Liver (tissue), 9 donors: ENCODE data around the gene DOK5. TPM values are rescaled to one million over a fixed set of nuclear protein-coding genes. Genes with fewer than 3 reads are reported as not detected.

Experiments used
- DNase-seq: peaks from one replicate; pipeline ENCODE4 v3.0.0-alpha.2; 2017; ENCODE audit warnings: low spot score
- H3K27ac ChIP-seq, 2 donors: one replicate each; pipeline ENCODE4 v1.7.0; 2013; ENCODE audit warnings: inconsistent platforms in 2 of 2, low read length in 2 of 2, control low read depth in 1 of 2, low read depth in 1 of 2, mild to moderate bottlenecking in 1 of 2
- H3K27me3 ChIP-seq, 4 donors: one replicate each; pipeline versions ENCODE4 v1.6.1 to v1.7.0; 2013; ENCODE audit warnings: low read length in 3 of 4, inconsistent platforms in 1 of 4, mild to moderate bottlenecking in 1 of 4, moderate library complexity in 1 of 4; ENCODE audit not compliant: control insufficient read depth in 4 of 4, insufficient read depth in 4 of 4
- H3K36me3 ChIP-seq, 4 donors: one replicate each; pipeline versions ENCODE4 v1.6.1 to v1.7.0; 2013; ENCODE audit warnings: low read length in 3 of 4, mild to moderate bottlenecking in 3 of 4, low read depth in 1 of 4, moderate library complexity in 1 of 4; ENCODE audit not compliant: control insufficient read depth in 4 of 4, insufficient read depth in 3 of 4
- H3K4me1 ChIP-seq, 4 donors: one replicate each; pipeline versions ENCODE4 v1.6.1 to v1.7.0; 2013; ENCODE audit warnings: low read length in 3 of 4, mild to moderate bottlenecking in 3 of 4, moderate library complexity in 1 of 4; ENCODE audit not compliant: control insufficient read depth in 4 of 4, insufficient read depth in 4 of 4
- H3K4me3 ChIP-seq, 3 donors: one replicate each; pipeline versions ENCODE4 v1.6.1 to v1.7.0; 2013; ENCODE audit warnings: low read length in 3 of 3, control low read depth in 1 of 3, low read depth in 1 of 3, mild to moderate bottlenecking in 1 of 3
- H3K9ac ChIP-seq, 2 donors: one replicate each; pipeline ENCODE4 v1.7.0; 2013; ENCODE audit warnings: low read length in 2 of 2, mild to moderate bottlenecking in 2 of 2, moderate library complexity in 2 of 2, control low read depth in 1 of 2, low read depth in 1 of 2
- H3K9me3 ChIP-seq, 4 donors: one replicate each; pipeline versions ENCODE4 v1.6.1 to v1.7.0; 2013; ENCODE audit warnings: low read length in 3 of 4; ENCODE audit not compliant: control insufficient read depth in 4 of 4
- EGR1 ChIP-seq, 2 donors: IDR thresholded peaks; 2 replicates each; pipeline ENCODE4 v1.6.1; 2016 to 2018; ENCODE audit warnings: antibody characterized with exemption in 2 of 2, low read depth in 2 of 2
- FOXA1 ChIP-seq: IDR thresholded peaks from 2 replicates; pipeline ENCODE4 v1.6.1; 2016; ENCODE audit warnings: antibody characterized with exemption
- GABPA ChIP-seq, 2 donors: IDR thresholded peaks in 1 of 2; conservative IDR thresholded peaks in 1 of 2; 2 replicates each; pipeline ENCODE4 v1.6.1; 2016; ENCODE audit warnings: antibody characterized with exemption in 2 of 2, mild to moderate bottlenecking in 1 of 2, moderate library complexity in 1 of 2
- HNF4A ChIP-seq, 2 donors: conservative IDR thresholded peaks; 2 replicates each; pipeline ENCODE4 v1.6.1; 2016; ENCODE audit warnings: antibody characterized with exemption in 2 of 2, mild to moderate bottlenecking in 2 of 2
- HNF4G ChIP-seq: IDR thresholded peaks from 2 replicates; pipeline ENCODE4 v1.6.1; 2016; ENCODE audit warnings: antibody characterized with exemption
- JUND ChIP-seq, 2 donors: IDR thresholded peaks; 2 replicates each; pipeline ENCODE4 v1.6.1; 2016; ENCODE audit warnings: antibody characterized with exemption in 2 of 2
- NR2F2 ChIP-seq: IDR thresholded peaks from 2 replicates; pipeline ENCODE4 v1.6.1; 2016; ENCODE audit warnings: antibody characterized with exemption
- RAD21 ChIP-seq, 2 donors: IDR thresholded peaks; 2 replicates each; pipeline ENCODE4 v1.6.1; 2016; ENCODE audit warnings: antibody characterized with exemption in 2 of 2, mild to moderate bottlenecking in 2 of 2
- RXRA ChIP-seq, 2 donors: IDR thresholded peaks; 2 replicates each; pipeline ENCODE4 v1.6.1; 2017 to 2018; ENCODE audit warnings: antibody characterized with exemption in 2 of 2, mild to moderate bottlenecking in 1 of 2
- SP1 ChIP-seq: IDR thresholded peaks from 2 replicates; pipeline ENCODE4 v1.6.1; 2018; ENCODE audit warnings: antibody characterized with exemption, mild to moderate bottlenecking
- TAF1 ChIP-seq: conservative IDR thresholded peaks from 2 replicates; pipeline ENCODE4 v1.6.1; 2016; ENCODE audit warnings: antibody characterized with exemption, mild to moderate bottlenecking
- YY1 ChIP-seq: IDR thresholded peaks from 2 replicates; pipeline ENCODE4 v1.6.1; 2016; ENCODE audit warnings: antibody characterized with exemption, mild to moderate bottlenecking
- WGBS: extraction: QIAGEN DNeasy Blood & Tissue Kit; methylation state at CpG from one replicate; pipeline ENCODE4 v1.1.7; 2013; 5-methylcytosine and 5-hydroxymethylcytosine counted together
- polyA plus RNA-seq, 2 donors: library from polyadenylated mRNA; stranded (reverse) in 1 of 2; unstranded in 1 of 2; fragments of 200-250 nt in 1 of 2; fragments of >200 nt in 1 of 2; fragmentation: Nextera tagmentation in 1 of 2; extraction: Ambion mirVana in 1 of 2; gene quantifications; one replicate each; pipeline versions ENCODE4 v1.2.1 to v1.2.3, GENCODE V29; 2013 to 2015
- total RNA-seq, 2 donors: library from RNA; depleted of rRNA; stranded (reverse); fragments of >200 nt; gene quantifications; one replicate each; pipeline ENCODE4 v1.2.3, GENCODE V29; 2014
- TF ChIP-seq, protein P1 (sequence below): fragments of 150-350 bp; IDR thresholded peaks from 2 replicates; pipeline ENCODE4 v1.5.1; 2017; ENCODE audit warnings: improper control_type of control experiment, low read depth, low read length; ENCODE audit not compliant: missing input control
- donor health status: healthy.
- donor health status: healthy.
- donor health status: healthy.
- donor health status: healthy.
- donor health status: healthy.

The DOK5 gene
- total and polyA plus RNA-seq, 4 donors = 0.05 to 0.16 (median 0.09) TPM

DNA sequence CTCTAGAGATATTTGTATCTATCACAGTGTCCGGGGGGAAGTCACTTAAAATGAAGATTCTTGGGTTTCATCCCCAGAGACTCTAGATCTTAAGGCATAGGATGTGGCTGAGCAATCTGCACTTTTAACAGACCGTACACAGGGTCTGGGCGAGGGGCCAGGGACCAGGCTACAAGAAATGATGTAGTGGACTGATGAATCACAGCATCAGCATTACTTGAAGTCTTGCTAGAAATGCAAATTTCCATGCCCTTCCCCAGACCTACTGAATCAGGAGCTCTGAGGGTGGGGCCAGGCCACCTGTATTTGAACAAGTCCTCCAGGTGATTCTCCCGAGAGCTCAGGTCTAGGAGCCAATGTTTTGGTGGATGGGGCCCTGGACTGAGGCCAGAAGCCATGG, 168.4 kb downstream of the DOK5 start:
- Histone ChIP-seq H3K27me3 (peaks cover 0 to 5% (median 0%) of the 10 kb centered on the region in 4 donors), H3K9ac (no peak overlapping the region), H3K4me3 (no peak overlapping the region), H3K36me3 (no peaks in the 10 kb centered on the region), H3K27ac (no peak overlapping the region), H3K4me1 (peaks cover 0 to 17% (median 2%) of the 10 kb centered on the region in 4 donors), H3K9me3 (no peaks in the 10 kb centered on the region)
- 73% methylated on average over 4 of the region's 4 CpGs for WGBS
- no peak for TF ChIP-seq RXRA (IDR thresholded peaks at IDR 0.05)
- TF ChIP-seq HNF4G = no peak
- TF ChIP-seq HNF4A (conservative IDR thresholded peaks at IDR 0.05) = no peak
- no peak for TF ChIP-seq TAF1
- no peak for TF ChIP-seq SP1
- no peak for TF ChIP-seq RAD21 (IDR thresholded peaks at IDR 0.05)
- TF ChIP-seq FOXA1 = no peak
- TF ChIP-seq NR2F2 = no peak
- TF ChIP-seq YY1 = no peak
- TF ChIP-seq, protein P1, sequence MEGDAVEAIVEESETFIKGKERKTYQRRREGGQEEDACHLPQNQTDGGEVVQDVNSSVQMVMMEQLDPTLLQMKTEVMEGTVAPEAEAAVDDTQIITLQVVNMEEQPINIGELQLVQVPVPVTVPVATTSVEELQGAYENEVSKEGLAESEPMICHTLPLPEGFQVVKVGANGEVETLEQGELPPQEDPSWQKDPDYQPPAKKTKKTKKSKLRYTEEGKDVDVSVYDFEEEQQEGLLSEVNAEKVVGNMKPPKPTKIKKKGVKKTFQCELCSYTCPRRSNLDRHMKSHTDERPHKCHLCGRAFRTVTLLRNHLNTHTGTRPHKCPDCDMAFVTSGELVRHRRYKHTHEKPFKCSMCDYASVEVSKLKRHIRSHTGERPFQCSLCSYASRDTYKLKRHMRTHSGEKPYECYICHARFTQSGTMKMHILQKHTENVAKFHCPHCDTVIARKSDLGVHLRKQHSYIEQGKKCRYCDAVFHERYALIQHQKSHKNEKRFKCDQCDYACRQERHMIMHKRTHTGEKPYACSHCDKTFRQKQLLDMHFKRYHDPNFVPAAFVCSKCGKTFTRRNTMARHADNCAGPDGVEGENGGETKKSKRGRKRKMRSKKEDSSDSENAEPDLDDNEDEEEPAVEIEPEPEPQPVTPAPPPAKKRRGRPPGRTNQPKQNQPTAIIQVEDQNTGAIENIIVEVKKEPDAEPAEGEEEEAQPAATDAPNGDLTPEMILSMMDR = no peak
- DNase-seq = no peak

DNA sequence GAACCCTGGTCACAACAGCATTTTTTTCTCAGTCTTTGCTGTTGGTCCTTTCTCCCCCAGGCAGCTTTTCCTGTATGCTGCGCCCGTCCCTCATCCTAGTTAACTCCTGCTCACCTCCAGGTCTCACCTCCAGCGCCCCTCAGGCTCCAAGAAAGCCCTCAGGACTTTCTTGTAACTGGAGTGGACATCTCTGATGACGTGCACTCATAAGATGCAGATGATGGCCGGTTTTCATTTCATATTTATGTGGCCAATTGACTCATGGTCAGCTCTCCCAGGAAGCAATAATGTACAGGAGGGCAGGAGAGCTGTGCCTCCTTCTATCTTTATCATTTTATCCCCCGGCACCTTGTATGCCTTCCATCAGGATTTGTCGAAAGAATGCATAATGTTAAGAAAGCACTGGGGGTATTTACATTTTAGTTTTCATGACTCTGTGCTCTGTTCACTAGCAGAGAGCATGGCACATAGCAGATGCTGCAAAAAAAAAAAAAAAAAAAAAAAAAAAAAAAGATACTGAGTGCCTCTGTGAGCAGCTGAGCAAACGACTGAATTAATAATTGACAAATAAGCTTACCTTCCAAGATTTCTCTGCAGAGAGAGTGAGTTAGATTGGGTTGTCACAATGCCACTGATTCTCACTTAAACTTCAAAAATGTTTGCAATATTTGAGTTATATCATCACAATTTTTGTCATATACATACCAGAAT, 170.2 kb downstream of the DOK5 start:
- 56% methylated on average over 8 of the region's 8 CpGs for WGBS
- no peaks in the 10 kb centered on the region for H3K36me3 ChIP-seq

DNA sequence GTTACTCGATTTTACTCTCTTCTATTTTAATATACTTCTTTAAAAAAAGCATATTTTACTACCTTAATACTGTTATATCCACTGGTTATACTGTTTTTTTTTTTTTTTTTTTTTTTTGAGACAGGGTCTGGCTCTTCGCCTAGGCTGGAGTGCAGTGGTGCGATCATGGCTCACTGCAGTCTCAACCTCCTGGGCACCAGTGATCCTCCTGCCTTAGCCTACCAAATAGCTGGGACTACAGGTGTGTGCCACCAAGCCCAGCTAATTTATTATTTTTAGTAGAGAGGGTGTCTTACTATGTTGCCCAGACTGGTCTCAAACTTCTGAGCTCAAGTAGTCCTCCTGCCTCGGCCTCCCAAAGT, 170.7 kb downstream of the DOK5 start:
- 47% methylated on average over 4 of the region's 4 CpGs for WGBS
- no peaks in the 10 kb centered on the region for H3K27me3 ChIP-seq
- peaks cover 0 to 17% (median 2%) of the 10 kb centered on the region in 4 donors for H3K4me1 ChIP-seq
- no peaks in the 10 kb centered on the region for H3K36me3 ChIP-seq
- H3K27ac ChIP-seq = no peak overlapping the region
- H3K4me3 ChIP-seq = no peak overlapping the region
- TF ChIP-seq GABPA (IDR thresholded peaks at IDR 0.05 in 1 of 2, conservative IDR thresholded peaks at IDR 0.05 in 1 of 2) (no peak), EGR1 (IDR thresholded peaks at IDR 0.05; ENCODE audit: low read depth in 2 of 2) (no peak), JUND (IDR thresholded peaks at IDR 0.05) (no peak), RXRA (IDR thresholded peaks at IDR 0.05) (no peak), HNF4G (no peak), HNF4A (conservative IDR thresholded peaks at IDR 0.05) (no peak), NR2F2 (no peak), SP1 (no peak), FOXA1 (no peak)
- TF ChIP-seq, protein P1 = no peak
- DNase-seq = no peak
- H3K9ac ChIP-seq = no peak overlapping the region
- H3K9me3 ChIP-seq = no peaks in the 10 kb centered on the region

More for the DNA sequence above, 170.2 kb downstream of the DOK5 start:
- Histone ChIP-seq H3K4me3 (no peak overlapping the region), H3K9me3 (no peaks in the 10 kb centered on the region), H3K27ac (no peak overlapping the region), H3K4me1 (peaks cover 0 to 17% (median 2%) of the 10 kb centered on the region in 4 donors), H3K27me3 (no peaks in the 10 kb centered on the region), H3K9ac (no peak overlapping the region)
- no peak for DNase-seq
- TF ChIP-seq YY1 = no peak
- no peak for TF ChIP-seq SP1
- TF ChIP-seq EGR1 (IDR thresholded peaks at IDR 0.05; ENCODE audit: low read depth in 2 of 2) = no peak
- no peak for TF ChIP-seq RXRA (IDR thresholded peaks at IDR 0.05)
- TF ChIP-seq HNF4A (conservative IDR thresholded peaks at IDR 0.05) = peak in 1 of 2 donors; percentile 8
- TF ChIP-seq RAD21 (IDR thresholded peaks at IDR 0.05) = peak in 1 of 2 donors; percentile 14
